ENCODE measurements around the gene TNFRSF13B. TPM values are rescaled to one million over a fixed set of nuclear protein-coding genes. Genes with fewer than 3 reads are reported as not detected.

Gene TNFRSF13B
- total RNA-seq, 1 experiment from 2014 or later: not detected

GRCh38 chr17:16938496-16939207 is 33.3 kb downstream of the TNFRSF13B start:
- H3K4me3 ChIP-seq (ENCODE audit: low read depth in 2 of 2, low read length in 2 of 2): no peak overlapping the region
- no TSS peak for BruUV-seq (replicated peaks)
- no peaks in the 10 kb centered on the region for H3K4me1 ChIP-seq (ENCODE audit: control insufficient read depth, insufficient read depth, low read length)
- POLR2A ChIA-PET: no interaction called here
- H3K27ac ChIP-seq (ENCODE audit: low read length): no peak overlapping the region
- intact Hi-C loops (cut with micrococcal nuclease; ENCODE audit: unreplicated experiment) (no loop called here), in situ Hi-C loops (cut with HindIII; ENCODE audit: low pct_unique_long_range_greater_than_20kb, low sequenced_read_pairs) (no loop called here)
- TF ChIP-seq TCF7L2 (IDR thresholded peaks at IDR 0.05; ENCODE audit: low read depth, low read length): no peak
- TF ChIP-seq CTCF (IDR thresholded peaks at IDR 0.05): no peak
- no peak for TF ChIP-seq POLR2AphosphoS5 (IDR thresholded peaks at IDR 0.05; ENCODE audit: low read depth, low read length)
- no peak for TF ChIP-seq SIN3A (IDR thresholded peaks at IDR 0.05; ENCODE audit: borderline replicate concordance, insufficient read depth, low read depth, low read length)
- TF ChIP-seq REST (IDR thresholded peaks at IDR 0.05; ENCODE audit: insufficient read depth in 1 of 2, low read depth in 2 of 2, low read length in 1 of 2): no peak
- ATAC-seq (no peak), DNase-seq (ENCODE audit: low read depth, low spot score) (no peak)
- H3K36me3 ChIP-seq (ENCODE audit: control insufficient read depth, insufficient read depth, low read length): no peaks in the 10 kb centered on the region
- CTCF ChIA-PET: no interaction called here
- no peaks in the 10 kb centered on the region for H3K9me3 ChIP-seq (ENCODE audit: control insufficient read depth, insufficient read depth, low read depth, low read length)
- no peaks in the 10 kb centered on the region for H3K27me3 ChIP-seq (ENCODE audit: control insufficient read depth, insufficient read depth, low read length)

- Histone ChIP-seq H3K9me3 (ENCODE audit: control insufficient read depth, insufficient read depth, low read depth, low read length) (no peaks in the 10 kb centered on the region), H3K36me3 (ENCODE audit: control insufficient read depth, insufficient read depth, low read length) (no peaks in the 10 kb centered on the region), H3K4me3 (ENCODE audit: low read depth in 2 of 2, low read length in 2 of 2) (no peak overlapping the region), H3K4me1 (ENCODE audit: control insufficient read depth, insufficient read depth, low read length) (no peaks in the 10 kb centered on the region), H3K27me3 (ENCODE audit: control insufficient read depth, insufficient read depth, low read length) (no peaks in the 10 kb centered on the region), H3K27ac (ENCODE audit: low read length) (no peak overlapping the region)
- intact Hi-C loops (cut with micrococcal nuclease; ENCODE audit: unreplicated experiment) (no loop called here), in situ Hi-C loops (cut with HindIII; ENCODE audit: low pct_unique_long_range_greater_than_20kb, low sequenced_read_pairs) (no loop called here)
- BruUV-seq (replicated peaks): no TSS peak
- no peak for ATAC-seq
- CTCF ChIA-PET: no interaction called here
- POLR2A ChIA-PET: no interaction called here
- DNase-seq (ENCODE audit: low read depth, low spot score): no peak
- TF ChIP-seq POLR2AphosphoS5 (IDR thresholded peaks at IDR 0.05; ENCODE audit: low read depth, low read length) (no peak), CTCF (IDR thresholded peaks at IDR 0.05) (no peak), SIN3A (IDR thresholded peaks at IDR 0.05; ENCODE audit: borderline replicate concordance, insufficient read depth, low read depth, low read length) (no peak), TCF7L2 (IDR thresholded peaks at IDR 0.05; ENCODE audit: low read depth, low read length) (no peak), REST (IDR thresholded peaks at IDR 0.05; ENCODE audit: insufficient read depth in 1 of 2, low read depth in 2 of 2, low read length in 1 of 2) (no peak)
These were observed 33.9 kb downstream of the TNFRSF13B start for GRCh38 chr17:16938031-16938430.
